Colon (tissue), 2 donors: ENCODE measurements around the gene ZXDC.

ENCODE experiments used
- FAIRE-seq: peaks from 2 replicates; lab custom pipeline; 2012; peaks lifted over from hg19 to GRCh38; lab: Jason Lieb, UNC
- donor health status: control.
- donor health status: control.

Gene ZXDC

DNA sequence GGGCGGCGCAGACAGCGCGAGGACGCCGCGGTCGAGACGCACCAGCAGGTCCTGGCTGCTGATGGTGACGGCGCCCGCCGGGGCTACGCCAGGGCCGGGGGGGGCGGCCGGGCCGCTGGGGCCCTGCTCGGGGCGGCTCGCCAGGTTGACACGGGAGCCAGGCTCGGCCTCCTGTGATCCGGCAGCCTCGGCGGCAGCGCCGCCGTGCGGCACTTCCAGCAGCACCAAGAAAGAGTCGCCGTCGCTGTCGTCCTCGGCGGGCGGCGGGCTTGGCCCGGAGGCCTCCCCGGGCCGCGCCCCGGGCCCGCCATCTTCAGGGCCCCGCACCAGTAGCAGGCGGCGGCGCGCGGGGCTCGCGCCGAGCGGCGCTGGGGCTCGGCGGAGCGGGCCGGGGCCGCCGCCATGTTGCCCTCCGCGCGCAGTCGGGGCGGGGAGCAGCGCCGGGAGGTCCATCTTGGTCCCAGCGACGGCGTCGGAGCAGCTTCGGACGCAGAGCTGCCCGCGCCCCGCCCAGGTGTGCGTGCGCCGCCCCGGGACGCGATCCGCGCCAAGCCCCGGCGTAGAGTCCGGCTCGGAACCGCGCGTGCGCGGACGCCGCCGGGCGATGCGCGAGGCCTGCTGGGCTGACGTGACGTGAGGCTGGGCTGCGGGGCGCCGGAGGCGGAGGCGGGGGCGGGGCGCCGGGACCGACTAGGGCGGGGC lies at the start of gene ZXDC:
TSS of gene ZXDC (minus strand) at position 479 of the 702 bp plus-strand sequence. CDS start at position 453, 26 bp downstream.
- no peak for FAIRE-seq

- FAIRE-seq: no peak
Observed at GRCh38 chr3:126525091-126525852, 49.6 kb upstream of the ZXDC start.

GRCh38 chr3:126524429-126524988 lies 48.8 kb upstream of the ZXDC start:
- FAIRE-seq: no peak

DNA sequence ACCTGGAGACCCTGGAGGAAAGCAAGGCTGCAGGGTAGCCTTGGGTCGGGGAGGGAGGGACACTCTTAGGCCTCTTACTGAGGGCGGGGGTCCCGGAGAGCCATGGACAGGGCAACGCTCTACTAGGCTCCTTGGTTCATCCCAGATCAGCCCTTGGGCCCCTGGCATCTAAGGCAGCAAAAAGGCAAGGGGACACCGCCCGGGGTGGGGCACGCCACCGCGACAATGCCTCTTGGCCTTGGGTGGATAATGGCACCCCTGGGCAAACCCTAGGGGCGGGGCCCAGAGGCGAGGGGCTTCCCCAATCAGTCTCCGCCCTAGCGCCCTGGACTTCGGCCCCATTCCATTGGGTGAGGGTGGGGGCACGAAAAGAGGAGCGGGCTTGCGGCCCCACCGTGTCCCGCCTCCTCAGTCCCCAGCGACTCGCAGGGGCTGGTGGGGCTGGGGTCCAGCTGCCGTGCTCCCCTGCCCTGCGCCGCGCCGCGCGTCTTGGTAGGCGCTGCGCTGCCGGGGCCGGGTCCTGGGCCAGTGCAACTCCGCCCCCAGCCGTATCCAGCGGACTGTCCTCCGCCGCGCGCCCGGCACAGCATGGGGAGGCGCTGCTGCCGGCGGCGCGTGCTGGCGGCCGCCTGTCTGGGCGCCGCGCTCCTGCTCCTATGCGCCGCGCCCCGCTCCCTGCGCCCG lies 48.2 kb upstream of the ZXDC start, which contains the start of gene CHST13:
TSS of gene CHST13 (plus strand) at position 411 of the 684 bp plus-strand sequence. CDS start at position 589, 178 bp downstream.
- FAIRE-seq: no peak

DNA sequence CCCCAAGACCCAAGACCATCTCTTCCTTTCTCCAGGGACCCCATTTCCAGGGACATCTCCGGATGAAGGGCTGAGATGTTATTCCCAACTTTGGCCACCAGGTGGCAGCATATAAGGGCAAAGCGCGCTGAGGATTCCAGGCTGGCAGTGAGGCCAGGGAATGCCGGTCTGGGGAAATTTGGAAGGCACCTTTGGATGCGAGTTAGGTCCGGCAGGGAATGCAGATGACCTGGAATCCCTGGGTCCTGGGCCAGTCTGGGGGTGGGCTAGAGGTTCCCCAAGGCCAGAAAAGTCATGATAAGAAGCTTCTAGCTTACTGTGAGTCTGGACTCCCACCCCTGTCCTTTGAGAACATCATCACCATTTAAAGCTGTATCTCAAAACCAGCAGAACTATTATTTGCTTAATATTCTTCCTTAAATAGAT lies 46.7 kb upstream of the ZXDC start:
- no peak for FAIRE-seq

- FAIRE-seq: no peak
Observed at GRCh38 chr3:126521122-126521891, 45.6 kb upstream of the ZXDC start.

DNA sequence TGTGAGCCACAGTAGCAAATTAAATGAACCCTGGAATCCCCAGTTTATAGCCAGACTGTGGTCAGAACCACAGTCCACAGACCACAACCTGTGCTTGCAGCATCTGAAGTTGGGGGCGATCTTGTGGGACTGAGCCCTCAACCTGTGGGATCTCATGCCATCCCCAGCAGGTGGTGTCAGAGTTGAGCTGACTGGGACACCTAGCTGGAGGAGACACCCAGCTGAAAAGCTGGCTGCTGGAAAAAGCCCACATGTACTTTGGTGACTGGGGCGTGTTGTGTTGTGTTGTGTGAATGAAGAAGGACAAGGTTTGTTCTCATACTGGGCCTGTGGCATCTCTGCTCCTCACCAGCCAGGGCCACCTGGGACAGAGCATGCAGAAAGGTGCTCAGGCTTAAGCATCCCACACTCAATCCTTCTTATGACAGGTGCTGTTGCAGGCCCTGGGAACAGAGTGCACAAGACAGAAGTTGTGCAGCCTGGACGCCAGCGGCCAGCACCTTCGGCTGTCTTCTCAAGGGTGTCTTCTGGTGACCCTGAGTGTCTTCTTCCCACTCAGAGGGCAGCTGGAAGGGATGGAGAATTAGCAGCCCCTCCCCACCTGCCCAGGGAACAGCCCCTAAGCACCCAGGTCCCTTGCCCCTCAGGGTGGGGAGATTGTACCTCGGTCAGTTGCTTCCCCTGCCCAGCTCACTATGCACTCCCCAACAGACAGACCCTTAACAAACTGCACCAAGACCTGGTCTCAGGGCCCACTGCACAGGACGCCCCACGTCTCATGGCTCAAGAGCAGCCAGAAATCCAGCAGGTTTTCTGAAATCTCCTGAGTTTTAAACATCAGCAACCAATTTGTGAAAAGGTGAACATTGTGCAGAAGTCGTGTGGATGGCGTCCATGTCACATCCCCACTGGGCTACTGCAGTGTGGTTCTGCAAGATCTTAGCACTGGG lies 44.1 kb upstream of the ZXDC start:
- no peak for FAIRE-seq

DNA sequence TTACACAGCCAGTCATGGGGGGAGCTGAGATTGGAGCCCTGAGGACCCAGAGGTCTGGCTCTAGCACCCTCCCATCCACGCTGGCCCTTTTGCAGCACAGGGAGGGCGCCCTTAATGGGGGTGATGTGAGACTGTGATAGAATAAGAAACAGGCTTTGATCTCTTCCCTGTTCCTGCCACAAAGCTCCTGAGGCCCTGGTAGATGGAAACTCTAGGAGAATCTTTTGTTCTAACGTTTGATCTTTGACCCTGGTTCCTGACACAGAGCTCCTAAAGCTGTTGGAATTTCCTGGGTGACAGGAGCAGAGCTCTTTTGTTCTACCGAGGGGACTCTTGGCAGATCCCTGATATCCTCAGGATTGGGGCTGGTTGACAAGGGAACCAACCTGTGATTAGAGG lies 43.1 kb upstream of the ZXDC start:
- FAIRE-seq: no peak

- no peak for FAIRE-seq
Observed at GRCh38 chr3:126517986-126518778, 42.5 kb upstream of the ZXDC start.

- FAIRE-seq: no peak
Observed at GRCh38 chr3:126517291-126517951, 41.7 kb upstream of the ZXDC start, which contains the start of gene UROC1. UROC1 (minus strand) TSS chr3:126517773; CDS start chr3:126517719, 54 bp downstream.

- FAIRE-seq: no peak
Observed at GRCh38 chr3:126516936-126517290, 41.2 kb upstream of the ZXDC start.

DNA sequence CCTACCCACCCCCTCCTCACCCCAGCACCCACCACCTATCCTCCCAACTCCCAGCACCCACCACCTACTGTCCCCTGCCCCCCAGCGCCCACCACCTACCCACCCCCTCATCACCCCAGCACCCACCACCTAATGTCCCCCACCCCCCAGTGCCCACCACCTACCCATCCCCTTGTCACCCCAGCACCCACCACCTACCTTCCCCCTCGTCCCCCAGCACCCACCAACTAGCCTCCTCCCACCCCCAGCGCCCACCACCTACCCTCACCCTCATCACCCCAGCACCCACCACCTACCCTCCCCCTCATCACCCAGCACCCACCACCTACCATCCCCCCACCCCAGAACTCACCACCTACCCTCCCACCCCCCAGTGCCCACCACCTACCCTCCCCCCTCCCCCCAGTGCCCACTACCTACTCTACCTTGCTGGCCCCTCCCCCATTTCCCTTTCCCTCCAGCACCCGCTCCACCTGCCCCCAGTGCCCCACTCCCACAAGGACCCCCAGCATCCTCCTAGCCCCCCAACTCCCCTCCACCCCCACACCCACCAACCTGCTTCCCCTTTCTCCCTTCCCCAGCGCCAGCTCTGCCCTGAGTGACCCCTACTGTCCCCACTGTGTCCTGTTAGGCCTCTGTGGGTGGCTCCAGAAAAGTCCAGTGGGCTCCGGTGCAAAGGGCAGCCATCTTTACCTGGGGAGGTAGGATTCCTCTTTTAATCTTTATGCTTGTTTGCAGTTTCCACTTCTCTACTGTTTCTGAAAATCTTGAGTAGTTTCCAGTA lies 40.7 kb upstream of the ZXDC start:
- FAIRE-seq: no peak

DNA sequence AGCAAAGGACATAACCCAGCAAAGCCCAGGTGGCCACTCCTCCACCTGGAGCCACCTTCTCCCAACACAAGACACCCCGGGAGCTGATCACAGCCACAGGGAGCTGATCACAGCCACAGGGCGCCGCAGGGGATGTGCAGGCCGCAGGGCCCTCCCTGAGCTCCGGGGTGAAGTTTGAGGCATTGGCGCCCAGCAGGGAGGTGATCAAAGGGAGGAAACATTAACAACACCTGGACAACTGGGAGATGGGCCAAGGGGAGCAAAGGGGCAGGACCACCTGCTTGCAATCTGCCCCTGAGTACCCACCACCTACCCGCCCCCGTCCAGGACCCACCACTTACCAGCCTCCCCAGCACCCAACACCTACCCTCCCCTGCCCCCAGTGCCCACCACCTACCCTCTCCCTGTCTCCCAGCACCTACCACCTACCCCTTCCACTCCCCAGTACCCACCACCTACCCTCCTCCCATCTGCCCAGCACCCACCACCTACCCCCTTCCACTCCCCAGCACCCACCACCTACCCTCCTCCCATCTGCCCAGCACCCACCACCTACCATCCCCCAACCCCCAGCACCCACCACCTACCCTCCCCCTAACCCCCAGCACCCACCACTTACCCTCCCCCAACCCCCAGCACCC lies 39.5 kb upstream of the ZXDC start:
- FAIRE-seq: no peak

- no peak for FAIRE-seq
Observed at GRCh38 chr3:126514161-126514560, 38.5 kb upstream of the ZXDC start.

GRCh38 chr3:126512916-126513650 lies 37.4 kb upstream of the ZXDC start:
- no peak for FAIRE-seq

DNA sequence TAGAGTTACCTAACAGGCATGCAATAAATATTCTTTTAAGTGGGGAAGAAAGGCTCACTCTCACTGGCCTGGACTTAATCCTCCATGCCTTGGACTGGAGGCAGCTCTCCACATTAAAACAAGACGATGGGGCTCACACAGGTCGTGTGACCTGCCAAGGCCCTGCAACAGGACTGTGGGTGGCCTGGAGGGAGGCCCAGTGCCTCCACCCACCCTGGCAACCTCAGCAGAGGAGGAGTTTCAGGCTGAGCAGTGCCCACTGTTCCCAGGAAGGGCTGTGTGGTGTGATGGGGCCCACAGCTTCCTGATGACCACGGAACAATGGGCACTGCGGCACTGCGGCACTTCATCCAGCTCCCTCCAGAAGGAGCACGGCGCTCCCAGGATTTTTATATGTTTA lies 36.3 kb upstream of the ZXDC start:
- FAIRE-seq: no peak

- no peak for FAIRE-seq
Observed at GRCh38 chr3:126511291-126511690, 35.6 kb upstream of the ZXDC start.
